ACHN (cell line): Measurements from ENCODE around the gene SCFD1.

Experiments
- DNase-seq: peaks from one replicate; pipeline ENCODE4 v3.0.0-alpha.2; 2015
- in situ Hi-C: cut with HindIII; loops from 2 replicates; pipeline ENCODE4 v1.10.0; 2017; ENCODE audit warnings: low sequenced_read_pairs, low pct_ligation_motif_present, low pct_unique_long_range_greater_than_20kb

The SCFD1 gene

DNA sequence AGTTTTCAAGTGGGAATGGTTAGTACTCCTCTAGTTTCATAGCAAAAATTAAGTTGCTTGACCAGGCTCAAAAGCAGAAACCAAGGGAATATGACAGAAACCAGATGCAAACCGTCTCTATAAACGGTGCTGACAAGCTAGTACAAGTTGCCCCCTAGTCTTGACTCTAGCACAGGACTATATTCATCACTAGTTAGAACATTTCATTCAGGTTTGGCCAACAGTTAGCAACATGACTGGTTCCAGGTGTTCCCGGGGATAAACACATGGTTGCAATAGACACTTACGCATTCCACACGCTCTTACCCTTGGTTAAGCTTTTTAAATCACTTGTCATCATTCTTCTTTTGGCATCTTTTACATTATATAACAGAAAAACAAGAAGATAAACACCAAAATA, 103.6 kb downstream of the SCFD1 start:
- in situ Hi-C loops, result no loop called here
- DNase-seq, result no peak

DNA sequence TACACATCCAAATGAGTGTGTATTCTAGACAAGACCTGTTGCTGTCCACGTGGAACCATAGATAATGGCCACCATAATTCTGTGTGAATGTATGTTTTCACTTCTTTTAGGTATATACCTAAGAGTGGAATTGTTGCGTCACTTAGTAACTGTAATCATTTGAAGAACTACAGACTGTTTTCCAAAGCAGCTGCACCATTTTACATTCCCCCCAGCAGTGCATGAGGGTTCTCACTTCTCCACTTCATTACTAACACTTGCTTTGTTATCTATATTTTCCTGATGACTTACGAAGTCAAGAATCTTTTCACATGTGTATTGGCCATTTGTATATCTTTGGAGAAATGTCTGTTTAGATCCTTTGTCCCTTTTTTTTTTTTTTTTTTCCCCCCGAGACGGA, 106.4 kb downstream of the SCFD1 start:
- DNase-seq, result no peak
- in situ Hi-C loops, result no loop called here

DNA sequence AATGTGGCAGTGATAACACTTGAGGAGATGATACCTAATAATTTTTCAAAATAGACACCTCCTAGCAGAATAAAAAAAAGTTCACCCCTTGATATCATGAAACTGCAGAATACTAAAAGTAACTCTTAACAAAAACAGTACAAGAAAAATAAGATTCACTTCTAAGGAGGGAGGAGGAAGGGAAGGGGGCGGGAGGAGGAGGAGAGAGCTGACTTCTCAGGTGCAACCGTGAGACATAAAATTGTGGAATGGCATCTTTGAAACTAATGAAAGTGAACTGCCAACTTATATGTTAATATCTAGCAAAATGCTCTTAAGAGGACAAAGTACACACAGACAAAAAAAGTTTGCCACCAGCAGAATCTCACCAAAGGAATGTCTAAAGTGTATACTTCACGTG, 115.8 kb downstream of the SCFD1 start:
- DNase-seq, result no peak
- in situ Hi-C loops, result no loop called here

- DNase-seq, result no peak
- in situ Hi-C loops, result no loop called here
These were observed 116.9 kb downstream of the SCFD1 start for GRCh38 chr14:30738978-30739377.

DNA sequence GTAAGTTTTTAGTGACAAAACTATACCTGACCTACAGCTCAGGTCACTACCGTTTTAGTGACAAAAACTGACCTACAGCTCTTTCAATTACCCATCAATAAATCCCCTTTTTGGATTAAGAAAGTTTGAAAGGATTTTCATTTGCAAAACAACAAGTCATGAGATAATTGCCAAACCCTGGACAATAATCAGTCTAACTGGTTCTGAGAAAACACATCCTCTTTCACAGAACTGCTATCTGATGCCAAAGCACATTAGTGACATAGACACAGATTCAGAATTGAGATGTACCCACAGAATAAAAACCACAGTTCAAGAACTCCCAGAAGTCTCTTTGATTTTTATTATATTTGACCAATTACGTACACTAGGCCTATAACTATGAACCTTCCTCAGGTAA, 126.2 kb downstream of the SCFD1 start:
- in situ Hi-C loops, result no loop called here
- DNase-seq, result no peak

DNA sequence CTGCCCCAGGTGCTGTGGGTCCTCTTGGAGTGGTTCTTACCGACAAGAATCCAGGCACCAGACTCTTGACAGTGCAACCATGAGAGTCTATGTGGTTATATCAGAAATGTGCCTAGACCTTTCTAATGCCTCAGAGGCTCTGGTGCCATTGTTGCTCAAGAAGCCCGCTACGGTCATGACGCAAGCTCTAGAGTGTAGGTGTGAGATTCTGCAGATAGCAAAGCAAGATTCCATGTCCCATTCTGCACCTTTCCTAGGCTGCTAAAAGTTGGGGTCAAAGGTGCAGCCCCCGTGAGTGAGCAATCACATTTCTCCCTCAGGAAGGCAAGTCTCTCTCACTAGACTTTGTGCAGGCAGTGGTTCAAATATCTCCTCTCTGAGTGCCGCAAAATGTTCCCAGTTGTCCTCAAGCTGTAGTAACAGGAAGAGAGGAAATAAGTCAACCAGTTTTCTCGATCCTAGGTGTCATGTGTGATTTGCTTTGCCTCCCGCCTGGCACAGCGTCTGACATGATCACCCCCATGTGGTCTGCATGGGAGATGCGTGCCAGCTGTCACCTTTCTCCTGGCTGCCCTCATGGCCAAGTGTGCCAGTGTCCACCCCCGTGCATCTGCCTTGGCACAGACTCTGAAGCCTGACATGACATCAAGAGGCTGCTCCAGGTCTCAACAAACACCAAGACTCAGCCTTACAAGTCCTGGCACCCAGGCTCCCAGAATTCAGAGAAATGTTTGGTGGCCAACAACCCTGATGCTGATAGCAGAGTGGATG, 129.7 kb downstream of the SCFD1 start:
- DNase-seq, result no peak
- in situ Hi-C loops, result no loop called here

DNA sequence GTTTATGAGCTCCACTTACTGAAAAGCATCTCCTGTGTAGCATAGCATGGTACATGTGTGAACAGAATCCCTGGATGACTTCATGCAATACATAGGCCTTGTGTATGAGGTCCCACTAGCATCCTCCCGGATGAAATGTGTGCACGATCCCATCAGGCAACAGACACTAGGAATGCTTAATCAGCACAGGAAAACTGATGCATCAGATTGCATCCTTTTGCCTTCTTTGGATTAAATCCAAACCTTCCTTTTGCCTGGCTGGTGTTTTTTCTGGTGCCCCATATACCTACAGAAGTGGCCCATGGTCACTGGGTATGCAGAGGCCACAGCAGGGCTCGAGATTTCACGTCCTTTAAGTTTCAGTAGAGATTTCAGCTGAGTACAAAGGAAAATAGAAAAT, 131.3 kb downstream of the SCFD1 start:
- DNase-seq, result no peak
- in situ Hi-C loops, result no loop called here

DNA sequence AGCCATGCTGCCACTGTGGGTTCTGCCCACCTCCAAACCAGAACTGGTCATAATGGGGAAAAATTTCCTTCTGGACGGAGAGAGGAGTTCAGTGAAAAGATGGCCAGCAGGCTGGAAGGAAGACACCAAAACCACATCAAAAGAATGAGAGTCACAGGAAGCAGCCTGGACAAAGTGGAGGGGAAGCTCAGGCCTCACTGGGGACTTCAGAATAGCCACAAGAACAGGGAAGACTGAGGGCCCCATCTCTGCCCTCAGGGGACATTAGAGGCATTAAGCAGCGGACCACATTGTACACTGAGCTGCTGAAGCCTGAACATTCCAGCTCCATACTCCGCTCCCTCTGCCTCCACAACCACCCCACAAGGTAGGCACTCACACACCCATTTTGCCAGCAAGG, 132.7 kb downstream of the SCFD1 start:
- in situ Hi-C loops, result no loop called here

DNA sequence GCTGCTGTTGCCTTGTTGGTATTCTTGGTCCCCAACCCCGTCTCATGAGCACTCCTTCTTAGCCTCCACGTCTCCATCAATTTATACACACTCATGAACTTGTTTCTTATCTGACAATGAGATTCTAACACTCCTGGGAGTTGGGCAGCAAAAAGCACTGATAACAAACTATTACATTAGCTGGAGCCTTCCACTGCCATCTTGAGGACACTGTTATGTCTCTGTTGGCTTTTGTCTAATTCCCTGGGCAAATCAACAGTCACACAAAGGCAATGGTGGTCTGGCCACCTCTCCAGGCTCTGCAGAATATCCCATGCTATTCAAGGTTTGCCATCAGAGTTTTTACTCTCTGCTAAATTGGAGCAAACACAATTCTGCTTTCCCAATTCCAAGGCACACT, 134.5 kb downstream of the SCFD1 start:
- in situ Hi-C loops, result no loop called here
- no peak for DNase-seq

More for the DNA sequence above, 132.7 kb downstream of the SCFD1 start:
- no peak for DNase-seq

DNA sequence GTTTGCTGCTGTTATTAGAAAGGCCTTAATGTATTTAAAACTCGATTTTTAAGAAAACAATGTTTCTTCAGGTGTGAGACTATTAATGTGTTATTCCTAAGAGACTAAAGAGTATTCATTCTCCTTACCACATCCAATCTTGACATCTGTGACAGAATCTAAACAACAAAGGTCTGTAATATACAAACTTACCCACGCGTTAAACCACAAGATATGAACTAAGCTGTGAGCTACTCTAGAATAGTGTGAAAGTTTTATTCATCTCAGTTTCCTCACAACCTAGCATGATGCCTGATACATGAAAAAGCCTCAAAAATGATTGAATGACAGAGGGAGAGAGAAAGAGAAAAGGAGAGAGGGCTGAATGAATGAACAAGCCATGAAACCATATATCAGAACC, 135.0 kb downstream of the SCFD1 start:
- no peak for DNase-seq
- in situ Hi-C loops, result no loop called here

DNA sequence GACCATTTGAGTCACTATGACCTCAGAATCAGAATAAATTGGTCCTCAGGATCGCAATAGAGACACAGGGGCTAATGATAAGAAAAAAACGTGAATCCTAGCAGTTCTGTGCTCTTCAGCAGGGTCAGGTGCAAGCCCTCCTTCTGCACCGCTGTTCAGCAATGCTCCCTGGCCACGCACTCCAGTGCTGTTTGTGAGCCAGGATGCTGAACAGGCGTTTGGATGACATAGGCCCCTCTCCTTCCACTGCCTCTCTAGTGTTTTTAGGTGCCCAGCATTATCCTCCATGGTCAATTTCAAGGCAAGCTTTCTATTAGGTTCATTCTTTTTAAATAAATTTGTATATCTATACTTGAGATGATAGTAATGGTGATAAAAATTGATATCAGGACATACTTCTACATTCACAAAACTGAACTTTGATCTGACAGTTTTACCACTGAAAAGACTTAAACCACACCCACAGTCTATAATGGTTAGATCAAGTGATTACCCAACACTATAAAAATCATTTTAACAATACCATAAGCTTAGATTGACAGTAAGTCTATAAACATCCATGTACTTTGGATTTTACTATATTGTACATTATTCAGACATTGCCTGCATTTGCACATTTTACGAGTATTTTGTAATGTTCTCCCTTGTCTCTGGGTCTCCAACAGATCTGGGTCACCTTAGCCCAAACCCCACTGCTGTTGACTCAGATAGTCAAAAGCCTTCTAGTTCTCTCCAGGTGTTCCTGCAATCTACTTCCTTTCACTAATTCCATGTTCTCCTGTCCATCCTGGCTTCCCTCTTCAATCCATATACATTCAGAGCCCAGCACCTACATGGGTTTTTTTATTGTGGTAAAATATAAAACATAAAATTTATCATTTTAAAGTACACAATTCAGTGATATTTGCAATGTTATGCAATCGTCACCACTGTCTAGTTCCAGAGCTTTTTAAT, 137.3 kb downstream of the SCFD1 start:
- in situ Hi-C loops, result no loop called here
- DNase-seq, result no peak

DNA sequence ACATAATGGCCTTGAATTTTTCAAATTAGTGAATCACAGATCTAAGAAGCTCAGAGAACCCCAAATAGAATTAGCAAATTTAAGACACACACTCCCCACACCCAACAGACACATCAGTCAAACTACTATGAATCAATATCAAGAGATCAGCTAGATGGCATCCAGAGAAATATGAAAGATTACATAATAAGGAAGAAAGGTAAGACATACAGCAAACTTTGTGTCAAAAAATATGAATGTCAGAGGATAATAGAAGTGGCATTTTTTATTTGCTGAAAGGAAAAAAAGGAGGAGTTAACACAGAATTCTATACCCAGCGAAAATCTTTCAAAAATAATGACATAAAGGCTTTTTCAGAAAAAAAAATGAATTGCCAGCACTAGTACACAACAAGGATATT, 141.8 kb downstream of the SCFD1 start:
- in situ Hi-C loops, result no loop called here
- DNase-seq, result no peak

DNA sequence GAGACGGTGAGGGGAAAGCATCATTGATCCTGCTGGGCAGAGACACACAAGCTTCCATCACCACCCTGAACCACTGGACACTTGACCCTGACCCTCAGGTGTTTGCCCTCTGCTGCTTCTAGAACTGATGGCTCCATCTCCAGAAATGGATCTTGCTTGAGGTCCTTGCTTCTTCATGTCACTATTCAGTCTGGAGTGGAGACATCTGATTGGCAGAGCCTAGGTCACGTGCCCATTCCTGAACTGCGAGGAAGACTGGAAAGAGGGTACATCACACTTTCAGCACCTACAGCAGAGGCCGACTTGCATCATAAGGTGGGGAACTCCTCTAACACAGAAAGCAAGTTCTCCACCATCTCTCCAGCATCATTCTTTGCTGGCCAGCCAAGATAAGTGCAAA, 145.5 kb downstream of the SCFD1 start:
- DNase-seq, result no peak
- in situ Hi-C loops, result no loop called here

- DNase-seq, result no peak
- in situ Hi-C loops, result no loop called here
These were observed 146.7 kb downstream of the SCFD1 start for GRCh38 chr14:30768791-30769190.

GRCh38 chr14:30770376-30770775, 148.3 kb downstream of the SCFD1 start:
- no peak for DNase-seq
- in situ Hi-C loops, result no loop called here

GRCh38 chr14:30771595-30771994, 149.5 kb downstream of the SCFD1 start:
- no peak for DNase-seq
- in situ Hi-C loops, result no loop called here

DNA sequence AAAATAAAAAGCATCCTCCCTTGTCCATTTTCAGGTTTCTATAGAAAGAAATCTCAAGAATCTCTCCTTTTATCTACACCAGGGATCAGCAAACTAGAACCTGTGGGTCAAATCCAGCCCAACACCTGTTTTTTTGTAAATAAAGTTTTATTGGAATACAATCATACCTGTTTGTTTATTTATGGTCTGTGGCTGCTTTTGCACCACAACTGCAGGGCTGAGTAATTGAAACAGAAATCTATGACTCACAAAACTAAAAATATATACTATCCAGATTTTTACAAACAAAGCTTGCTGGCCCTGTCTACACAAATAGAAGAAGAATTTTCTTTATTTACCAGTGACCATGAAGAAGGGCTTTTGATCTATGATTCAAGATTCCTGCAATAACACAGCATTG, 157.1 kb downstream of the SCFD1 start:
- in situ Hi-C loops, result no loop called here
- no peak for DNase-seq
